ENCODE results near the gene TMEM167A.

The TMEM167A gene

GRCh38 chr5:83036991-83037575, 40.1 kb downstream of the TMEM167A start:
- no peak overlapping the region for H3K27ac Mint-ChIP-seq
- intact Hi-C loops (cut with micrococcal nuclease), result no loop called here
- H3K9me3 Mint-ChIP-seq, result no peaks in the 10 kb centered on the region
- H3K27me3 Mint-ChIP-seq, result no peaks in the 10 kb centered on the region
- no peaks in the 10 kb centered on the region for H3K4me1 Mint-ChIP-seq (ENCODE audit: low read depth)
- no peak overlapping the region for H3K4me3 Mint-ChIP-seq
- no peaks in the 10 kb centered on the region for H3K36me3 Mint-ChIP-seq (ENCODE audit: low read depth)

GRCh38 chr5:83035373-83036100, 41.7 kb downstream of the TMEM167A start:
- Mint-ChIP-seq H3K9me3 (no peaks in the 10 kb centered on the region), H3K4me1 (ENCODE audit: low read depth) (no peaks in the 10 kb centered on the region), H3K27me3 (no peaks in the 10 kb centered on the region), H3K4me3 (no peak overlapping the region), H3K36me3 (ENCODE audit: low read depth) (no peaks in the 10 kb centered on the region), H3K27ac (no peak overlapping the region)
- intact Hi-C loops (cut with micrococcal nuclease), result no loop called here

GRCh38 chr5:83034528-83035207, 42.5 kb downstream of the TMEM167A start:
- intact Hi-C loops (cut with micrococcal nuclease), result no loop called here
- Mint-ChIP-seq H3K4me1 (ENCODE audit: low read depth) (no peaks in the 10 kb centered on the region), H3K27me3 (no peaks in the 10 kb centered on the region), H3K9me3 (no peaks in the 10 kb centered on the region), H3K36me3 (ENCODE audit: low read depth) (no peaks in the 10 kb centered on the region), H3K27ac (no peak overlapping the region), H3K4me3 (no peak overlapping the region)

GRCh38 chr5:83034036-83034435, 43.2 kb downstream of the TMEM167A start:
- Mint-ChIP-seq H3K27ac (no peak overlapping the region), H3K27me3 (no peaks in the 10 kb centered on the region), H3K4me3 (no peak overlapping the region), H3K4me1 (ENCODE audit: low read depth) (no peaks in the 10 kb centered on the region), H3K36me3 (ENCODE audit: low read depth) (no peaks in the 10 kb centered on the region), H3K9me3 (no peaks in the 10 kb centered on the region)
- intact Hi-C loops (cut with micrococcal nuclease), result no loop called here

GRCh38 chr5:83031381-83031780, 45.8 kb downstream of the TMEM167A start:
- H3K27ac Mint-ChIP-seq, result no peak overlapping the region
- H3K9me3 Mint-ChIP-seq, result no peaks in the 10 kb centered on the region
- H3K4me3 Mint-ChIP-seq, result no peak overlapping the region
- intact Hi-C loops (cut with micrococcal nuclease), result no loop called here
- H3K27me3 Mint-ChIP-seq, result no peaks in the 10 kb centered on the region
- no peaks in the 10 kb centered on the region for H3K36me3 Mint-ChIP-seq (ENCODE audit: low read depth)
- peaks cover 12% of the 10 kb centered on the region for H3K4me1 Mint-ChIP-seq (ENCODE audit: low read depth)

GRCh38 chr5:83029912-83030311, 47.3 kb downstream of the TMEM167A start:
- Mint-ChIP-seq H3K27ac (no peak overlapping the region), H3K9me3 (no peaks in the 10 kb centered on the region), H3K4me1 (ENCODE audit: low read depth) (peaks cover 12% of the 10 kb centered on the region), H3K27me3 (no peaks in the 10 kb centered on the region), H3K4me3 (no peak overlapping the region), H3K36me3 (ENCODE audit: low read depth) (no peaks in the 10 kb centered on the region)
- intact Hi-C loops (cut with micrococcal nuclease), result no loop called here

- Mint-ChIP-seq H3K36me3 (ENCODE audit: low read depth) (no peaks in the 10 kb centered on the region), H3K4me3 (no peak overlapping the region), H3K27ac (no peak overlapping the region), H3K27me3 (no peaks in the 10 kb centered on the region), H3K4me1 (ENCODE audit: low read depth) (peaks cover 12% of the 10 kb centered on the region), H3K9me3 (no peaks in the 10 kb centered on the region)
- intact Hi-C loops (cut with micrococcal nuclease), result no loop called here
These were observed 50.1 kb downstream of the TMEM167A start for GRCh38 chr5:83026930-83027687.

GRCh38 chr5:83026516-83026915, 50.7 kb downstream of the TMEM167A start:
- intact Hi-C loops (cut with micrococcal nuclease), result no loop called here

GRCh38 chr5:83025690-83026478, 51.3 kb downstream of the TMEM167A start:
- no peak overlapping the region for H3K27ac Mint-ChIP-seq
- H3K4me1 Mint-ChIP-seq (ENCODE audit: low read depth), result peaks cover 12% of the 10 kb centered on the region
- no peaks in the 10 kb centered on the region for H3K27me3 Mint-ChIP-seq
- no peaks in the 10 kb centered on the region for H3K36me3 Mint-ChIP-seq (ENCODE audit: low read depth)
- no peaks in the 10 kb centered on the region for H3K9me3 Mint-ChIP-seq
- H3K4me3 Mint-ChIP-seq, result no peak overlapping the region
- intact Hi-C loops (cut with micrococcal nuclease), result no loop called here

More at GRCh38 chr5:83026516-83026915, 50.7 kb downstream of the TMEM167A start:
- H3K9me3 Mint-ChIP-seq, result no peaks in the 10 kb centered on the region
- H3K27ac Mint-ChIP-seq, result no peak overlapping the region
- no peaks in the 10 kb centered on the region for H3K27me3 Mint-ChIP-seq
- no peak overlapping the region for H3K4me3 Mint-ChIP-seq
- peaks cover 12% of the 10 kb centered on the region for H3K4me1 Mint-ChIP-seq (ENCODE audit: low read depth)
- no peaks in the 10 kb centered on the region for H3K36me3 Mint-ChIP-seq (ENCODE audit: low read depth)

- Mint-ChIP-seq H3K27ac (no peak overlapping the region), H3K36me3 (ENCODE audit: low read depth) (peaks cover 5% of the 10 kb centered on the region), H3K27me3 (no peaks in the 10 kb centered on the region), H3K4me1 (ENCODE audit: low read depth) (peaks cover 5% of the 10 kb centered on the region), H3K4me3 (no peak overlapping the region), H3K9me3 (peaks cover 15% of the 10 kb centered on the region)
- intact Hi-C loops (cut with micrococcal nuclease), result no loop called here
These were observed 54.9 kb downstream of the TMEM167A start for GRCh38 chr5:83022334-83022733.

GRCh38 chr5:83015676-83016075, 61.5 kb downstream of the TMEM167A start:
- H3K36me3 Mint-ChIP-seq (ENCODE audit: low read depth), result peaks cover 5% of the 10 kb centered on the region
- H3K4me3 Mint-ChIP-seq, result no peak overlapping the region
- H3K9me3 Mint-ChIP-seq, result peaks cover 25% of the 10 kb centered on the region
- H3K27ac Mint-ChIP-seq, result no peak overlapping the region
- H3K4me1 Mint-ChIP-seq (ENCODE audit: low read depth), result peaks cover 5% of the 10 kb centered on the region
- H3K27me3 Mint-ChIP-seq, result no peaks in the 10 kb centered on the region
- intact Hi-C loops (cut with micrococcal nuclease), result no loop called here

GRCh38 chr5:83011985-83012384, 65.2 kb downstream of the TMEM167A start:
- no peak overlapping the region for H3K27ac Mint-ChIP-seq
- no peaks in the 10 kb centered on the region for H3K36me3 Mint-ChIP-seq (ENCODE audit: low read depth)
- H3K27me3 Mint-ChIP-seq, result no peaks in the 10 kb centered on the region
- H3K4me1 Mint-ChIP-seq (ENCODE audit: low read depth), result peaks cover 5% of the 10 kb centered on the region
- intact Hi-C loops (cut with micrococcal nuclease), result no loop called here
- peaks cover 9% of the 10 kb centered on the region for H3K9me3 Mint-ChIP-seq
- H3K4me3 Mint-ChIP-seq, result no peak overlapping the region

GRCh38 chr5:83009408-83009807, 67.8 kb downstream of the TMEM167A start:
- intact Hi-C loops (cut with micrococcal nuclease), result no loop called here
- Mint-ChIP-seq H3K4me1 (ENCODE audit: low read depth) (peaks cover 5% of the 10 kb centered on the region), H3K9me3 (peaks cover 9% of the 10 kb centered on the region), H3K4me3 (no peak overlapping the region), H3K27ac (no peak overlapping the region), H3K36me3 (ENCODE audit: low read depth) (no peaks in the 10 kb centered on the region), H3K27me3 (no peaks in the 10 kb centered on the region)

Data from dendritic cell treated with granulocyte-macrophage colony-stimulating factor and Interleukin-4, amounts not matched to agents 40 ng/mL and 50 ng/mL, for 4 days (primary cell).